Hematopoietic multipotent progenitor cell treated with erythropoietin and hydrocortisone succinate and interleukin-3 and kit ligand, for 17 days (in vitro differentiated cells): ENCODE measurements around the gene L3MBTL2.

ENCODE experiments used
- DNase-seq: peaks from one replicate; pipeline ENCODE4 v3.0.0-alpha.2; 2015; ENCODE audit warnings: low spot score

L3MBTL2 gene

GRCh38 chr22:41274856-41275255 is 69.7 kb downstream of the L3MBTL2 start:
- no peak for DNase-seq

- DNase-seq = no peak
These were observed 75.0 kb downstream of the L3MBTL2 start for GRCh38 chr22:41280065-41280464.

DNA sequence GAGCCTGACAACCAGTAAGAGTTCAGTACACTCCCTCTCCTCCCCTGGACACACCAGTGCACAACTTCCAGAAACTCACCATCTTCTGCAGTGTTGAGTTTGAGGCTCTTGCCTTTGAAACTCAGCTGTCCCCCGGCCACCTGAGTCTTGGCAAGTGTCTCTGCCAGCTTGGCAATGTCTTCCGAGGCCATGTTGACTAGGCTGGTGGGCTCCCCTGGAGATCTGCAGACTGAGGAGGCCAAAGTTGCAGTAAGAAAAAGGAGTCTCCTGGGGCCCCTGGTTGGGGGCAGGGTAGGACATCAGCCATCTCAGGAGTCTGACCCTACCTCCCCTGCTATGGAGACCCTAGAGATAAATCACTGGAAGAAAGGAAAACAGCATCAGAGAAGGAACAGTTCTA is 75.7 kb downstream of the L3MBTL2 start:
- no peak for DNase-seq
